Activated T-cell treated with anti-CD3 and anti-CD28 coated beads, Interleukin-2, amount 50 U/mL, for 4 hours (primary cell): ENCODE measurements around the gene POP5. TPM values are rescaled to one million over a fixed set of nuclear protein-coding genes. Genes with fewer than 3 reads are reported as not detected.

Experiments
- ATAC-seq, 2 donors: fragments of 200-7000 bp; cut with Tn5 transposase; one replicate each; pipeline ENCODE4 v1.10.0; 2021
- DNase-seq: peaks from one replicate; pipeline ENCODE4 v3.0.0-alpha.2; 2020
- H3K27me3 Mint-ChIP-seq: one replicate; pipeline ENCODE4 v1.8.0; 2021; ENCODE audit warnings: low read depth, mixed read lengths
- H3K36me3 Mint-ChIP-seq: one replicate; pipeline ENCODE4 v1.8.0; 2022; ENCODE audit warnings: mixed read lengths; ENCODE audit not compliant: insufficient read depth
- H3K4me1 Mint-ChIP-seq: one replicate; pipeline ENCODE4 v1.8.0; 2021; ENCODE audit warnings: low read depth, mixed read lengths
- H3K4me3 Mint-ChIP-seq: one replicate; pipeline ENCODE4 v1.8.0; 2021; ENCODE audit warnings: mild to moderate bottlenecking, moderate library complexity, mixed read lengths
- H3K9me3 Mint-ChIP-seq: one replicate; pipeline ENCODE4 v1.8.0; 2021; ENCODE audit warnings: mixed read lengths
- total RNA-seq, 3 donors: library from RNA; stranded (reverse); gene quantifications; one replicate each; pipeline ENCODE4 v1.2.1, GENCODE V29; 2021

The POP5 gene
- total RNA-seq, 3 donors from 2014 or later = 81.6 to 93.0 (median 92.6) TPM

DNA sequence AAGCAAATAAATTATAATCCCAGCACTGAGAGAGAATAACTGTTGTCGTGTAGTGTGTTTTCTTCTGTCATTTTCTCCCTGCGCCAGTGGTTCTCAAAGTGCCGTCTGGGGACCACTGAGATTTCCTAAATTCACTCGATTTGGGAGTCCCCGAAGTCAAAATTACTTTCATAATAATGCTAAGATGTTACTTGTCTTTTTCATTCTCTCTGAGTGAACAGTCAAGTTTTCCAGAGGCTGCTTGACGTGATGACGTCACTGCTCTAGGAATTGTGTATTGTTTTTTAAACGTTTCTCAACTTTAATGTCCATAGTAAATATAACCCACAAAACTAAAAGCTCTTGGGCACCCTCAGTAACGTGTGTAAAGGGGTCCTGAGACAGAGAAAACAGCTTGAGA is 796 bp upstream of the POP5 start:
- DNase-seq (no peak), ATAC-seq (no peak)
- no peaks in the 10 kb centered on the region for H3K9me3 Mint-ChIP-seq
- peak overlapping the region; percentile 98 for H3K4me3 Mint-ChIP-seq
- H3K4me1 Mint-ChIP-seq = peaks cover 35% of the 10 kb centered on the region
- peaks cover 5% of the 10 kb centered on the region for H3K36me3 Mint-ChIP-seq
- H3K27me3 Mint-ChIP-seq = peaks cover 6% of the 10 kb centered on the region

DNA sequence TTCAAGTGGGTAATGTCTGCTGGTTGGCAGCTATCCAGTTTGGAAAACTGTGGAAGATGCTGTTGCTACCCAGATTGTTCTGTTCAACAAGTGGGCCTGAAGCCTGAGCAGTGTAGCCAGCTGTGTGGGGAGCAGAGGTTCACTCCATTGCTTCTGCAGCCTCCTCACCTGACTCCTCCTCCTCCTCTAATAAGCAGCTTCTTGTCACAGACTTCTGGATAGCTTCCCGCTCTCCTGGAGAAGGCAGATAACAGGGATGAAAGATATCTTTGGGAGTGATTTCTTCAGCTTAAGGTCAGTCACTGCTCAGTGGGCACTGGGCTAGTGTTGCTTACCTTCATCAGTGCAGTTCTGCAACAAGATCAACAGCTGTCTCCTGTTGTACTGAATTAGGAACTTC is 2.0 kb downstream of the POP5 start:
- Mint-ChIP-seq H3K9me3 (no peaks in the 10 kb centered on the region), H3K4me3 (no peak overlapping the region), H3K27me3 (peaks cover 2% of the 10 kb centered on the region), H3K4me1 (peaks cover 33% of the 10 kb centered on the region), H3K36me3 (peaks cover 23% of the 10 kb centered on the region)
- no peak for ATAC-seq
- DNase-seq = no peak

DNA sequence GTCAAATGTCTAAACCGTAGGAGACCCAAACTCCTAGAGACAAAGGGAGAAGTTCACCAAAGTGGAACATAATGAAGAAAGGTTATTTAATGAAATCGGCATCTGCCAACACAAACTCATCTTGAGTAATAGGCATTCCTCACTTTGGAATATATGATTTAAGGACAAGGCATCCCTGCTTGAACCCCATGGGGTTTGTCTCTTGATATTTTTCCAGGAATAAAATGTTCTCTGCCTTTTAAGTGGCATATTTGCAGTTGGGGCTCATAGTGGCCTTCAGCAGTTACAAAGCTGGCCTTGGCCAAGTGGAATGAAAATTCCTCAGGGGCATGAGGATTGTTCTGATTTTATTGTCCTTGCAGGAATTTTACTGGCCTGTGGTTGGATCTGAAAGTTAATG is 7.1 kb downstream of the POP5 start:
- Mint-ChIP-seq H3K4me1 (no peaks in the 10 kb centered on the region), H3K27me3 (no peaks in the 10 kb centered on the region), H3K4me3 (no peak overlapping the region), H3K36me3 (peaks cover 56% of the 10 kb centered on the region), H3K9me3 (no peaks in the 10 kb centered on the region)
- ATAC-seq (no peak), DNase-seq (no peak)

DNA sequence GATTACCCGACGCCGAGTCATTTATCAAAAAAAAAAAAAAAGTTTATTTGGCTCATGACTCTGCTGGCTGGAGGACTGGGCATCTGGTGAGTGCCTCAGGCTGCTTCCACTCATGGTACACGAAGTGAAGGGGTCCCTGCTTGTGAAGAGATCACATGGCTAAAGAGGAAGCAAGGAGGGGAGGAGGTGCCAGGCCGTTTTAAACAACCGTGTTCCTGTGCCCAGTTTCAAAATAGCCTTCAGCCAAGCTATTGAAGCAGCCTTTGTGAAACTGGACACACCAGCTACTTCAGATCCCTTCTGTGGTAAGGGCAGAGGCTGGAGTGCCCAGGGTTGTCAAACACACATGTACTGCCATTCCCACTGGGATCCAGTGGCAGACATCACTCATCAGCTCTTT is 7.6 kb downstream of the POP5 start:
- Mint-ChIP-seq H3K36me3 (peaks cover 56% of the 10 kb centered on the region), H3K4me1 (no peaks in the 10 kb centered on the region)
- no peak for ATAC-seq

DNA sequence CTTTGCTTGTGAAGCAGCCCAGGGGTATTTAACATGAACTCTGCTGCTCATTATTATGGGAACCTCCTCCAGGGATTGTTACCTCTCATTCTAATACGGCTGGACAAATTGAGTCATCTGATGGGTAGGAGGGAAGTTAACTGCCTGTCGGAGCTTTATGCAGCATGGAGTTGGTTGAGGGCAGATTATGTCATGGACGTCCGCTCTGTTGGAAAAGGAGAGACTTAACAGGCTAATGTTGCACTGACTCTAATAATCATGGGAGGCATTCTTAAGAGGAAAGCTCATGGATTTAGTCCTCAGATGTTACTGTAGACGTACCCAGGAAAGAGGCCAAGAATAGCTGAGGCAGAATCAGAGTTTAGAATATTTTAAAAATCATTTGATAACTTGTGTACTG is 9.9 kb downstream of the POP5 start:
- no peaks in the 10 kb centered on the region for H3K4me1 Mint-ChIP-seq
- no peak overlapping the region for H3K4me3 Mint-ChIP-seq
- H3K27me3 Mint-ChIP-seq = no peaks in the 10 kb centered on the region
- peaks cover 50% of the 10 kb centered on the region for H3K36me3 Mint-ChIP-seq
- no peak for ATAC-seq
- H3K9me3 Mint-ChIP-seq = no peaks in the 10 kb centered on the region
- DNase-seq = no peak

More for the DNA sequence above, 7.6 kb downstream of the POP5 start:
- DNase-seq = no peak
- H3K9me3 Mint-ChIP-seq = no peaks in the 10 kb centered on the region
- no peaks in the 10 kb centered on the region for H3K27me3 Mint-ChIP-seq
- H3K4me3 Mint-ChIP-seq = no peak overlapping the region

DNA sequence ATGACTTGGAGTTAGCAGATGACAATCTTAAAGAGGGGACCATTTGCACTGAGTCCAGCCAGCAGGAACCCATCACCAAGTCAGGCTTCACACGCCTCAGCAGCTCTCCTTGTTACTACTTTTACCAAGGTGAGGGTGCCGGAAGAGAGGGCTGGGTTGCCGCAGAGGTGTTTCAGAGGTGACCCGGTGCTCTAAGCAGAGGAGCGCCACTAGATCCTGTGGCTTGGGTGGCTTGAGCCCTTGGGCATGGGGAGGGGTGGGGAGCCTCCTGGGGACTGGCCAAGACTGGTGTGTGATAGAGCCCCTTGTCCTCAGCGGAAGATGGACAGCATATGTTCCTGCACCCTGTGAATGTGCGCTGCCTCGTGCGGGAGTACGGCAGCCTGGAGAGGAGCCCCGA is 17.7 kb downstream of the POP5 start:
- peaks cover 43% of the 10 kb centered on the region for H3K36me3 Mint-ChIP-seq
- no peaks in the 10 kb centered on the region for H3K27me3 Mint-ChIP-seq
- H3K4me3 Mint-ChIP-seq = no peak overlapping the region
- no peaks in the 10 kb centered on the region for H3K4me1 Mint-ChIP-seq
- H3K9me3 Mint-ChIP-seq = no peaks in the 10 kb centered on the region
- no peak for ATAC-seq
- DNase-seq = no peak

DNA sequence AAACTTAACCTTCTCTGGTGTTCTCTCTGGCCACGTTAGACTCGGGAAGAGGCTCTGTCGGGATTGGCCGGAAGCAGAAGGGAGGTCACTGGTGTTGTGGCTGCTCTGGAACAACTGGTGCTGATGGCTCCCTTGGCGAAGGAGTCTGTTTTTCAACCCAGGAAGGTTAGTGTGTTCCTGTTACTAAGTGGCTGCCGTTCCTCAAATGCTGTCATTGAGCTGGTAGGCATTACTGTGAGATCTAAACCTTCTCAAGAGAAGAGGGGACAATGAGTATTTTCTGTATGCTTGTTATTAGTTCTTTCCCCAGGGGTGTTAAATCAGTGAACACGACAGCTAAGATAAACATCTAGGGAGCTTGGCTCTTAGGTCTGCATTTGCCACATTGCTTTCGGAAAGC is 18.3 kb downstream of the POP5 start:
- Mint-ChIP-seq H3K9me3 (no peaks in the 10 kb centered on the region), H3K27me3 (no peaks in the 10 kb centered on the region), H3K4me3 (no peak overlapping the region), H3K4me1 (no peaks in the 10 kb centered on the region), H3K36me3 (peaks cover 44% of the 10 kb centered on the region)
- ATAC-seq = no peak
- no peak for DNase-seq

DNA sequence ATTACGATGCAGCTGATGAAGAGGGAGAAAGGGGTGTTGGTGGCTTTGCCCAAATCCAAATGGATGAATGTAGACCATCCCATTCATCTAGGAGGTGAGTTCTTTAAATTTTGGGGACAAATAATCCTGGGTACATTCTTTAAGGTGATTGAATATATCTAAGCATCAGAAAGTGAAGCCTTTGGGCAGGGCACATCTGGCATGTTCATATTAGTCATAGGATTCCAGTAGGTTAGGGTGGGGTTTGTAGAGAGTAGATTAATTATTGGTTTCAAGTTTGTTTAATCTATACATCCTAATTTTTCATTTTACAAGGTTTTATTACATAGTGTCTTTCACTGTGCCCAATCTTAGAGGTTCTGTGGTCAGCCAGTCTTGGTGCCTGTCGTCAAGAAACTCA is 23.6 kb downstream of the POP5 start:
- Mint-ChIP-seq H3K27me3 (no peaks in the 10 kb centered on the region), H3K4me3 (no peak overlapping the region), H3K36me3 (peaks cover 36% of the 10 kb centered on the region), H3K4me1 (peaks cover 2% of the 10 kb centered on the region), H3K9me3 (no peaks in the 10 kb centered on the region)
- DNase-seq (no peak), ATAC-seq (no peak)

DNA sequence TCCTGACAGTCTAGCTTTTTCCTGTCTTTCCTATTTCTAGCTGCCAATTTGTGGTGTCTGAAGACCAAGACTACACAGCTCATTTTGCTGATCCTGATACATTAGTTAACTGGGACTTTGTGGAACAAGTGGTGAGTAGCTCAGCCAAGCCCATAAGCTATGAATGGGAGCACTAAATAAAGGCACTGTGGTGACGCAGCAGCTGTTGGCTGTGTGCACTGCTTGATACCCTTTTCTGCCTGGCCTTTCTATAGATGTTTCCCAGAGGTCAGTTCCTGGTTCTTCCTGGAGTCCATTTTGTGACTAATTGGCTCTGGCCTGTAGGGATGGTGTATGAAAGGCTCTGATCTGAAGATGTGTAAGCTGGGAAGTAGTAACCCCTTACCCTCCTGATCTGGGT is 26.5 kb downstream of the POP5 start:
- Mint-ChIP-seq H3K27me3 (no peaks in the 10 kb centered on the region), H3K4me1 (peaks cover 5% of the 10 kb centered on the region), H3K4me3 (no peak overlapping the region), H3K9me3 (no peaks in the 10 kb centered on the region), H3K36me3 (peaks cover 18% of the 10 kb centered on the region)
- DNase-seq (no peak), ATAC-seq (no peak)

DNA sequence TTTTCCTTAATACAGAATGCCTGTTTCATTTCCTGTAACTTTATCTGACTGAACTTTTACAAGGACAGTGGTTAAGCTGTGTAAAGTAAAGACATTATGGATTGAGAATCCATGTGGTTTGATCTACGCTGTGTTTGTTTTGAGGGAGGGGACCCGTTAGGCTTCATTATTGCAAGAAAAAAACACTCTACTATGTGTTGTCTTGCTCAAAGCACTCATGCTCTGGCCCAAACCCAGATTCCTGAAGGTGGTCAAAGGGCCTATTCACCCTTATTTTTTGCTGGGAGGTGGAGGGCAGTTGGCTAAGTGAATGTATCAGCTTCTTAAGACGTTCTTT is 35.2 kb downstream of the POP5 start:
- no peaks in the 10 kb centered on the region for H3K9me3 Mint-ChIP-seq
- ATAC-seq = no peak
- DNase-seq = no peak
- peaks cover 15% of the 10 kb centered on the region for H3K4me1 Mint-ChIP-seq
- H3K27me3 Mint-ChIP-seq = no peaks in the 10 kb centered on the region
- H3K4me3 Mint-ChIP-seq = no peak overlapping the region
- H3K36me3 Mint-ChIP-seq = peaks cover 13% of the 10 kb centered on the region

DNA sequence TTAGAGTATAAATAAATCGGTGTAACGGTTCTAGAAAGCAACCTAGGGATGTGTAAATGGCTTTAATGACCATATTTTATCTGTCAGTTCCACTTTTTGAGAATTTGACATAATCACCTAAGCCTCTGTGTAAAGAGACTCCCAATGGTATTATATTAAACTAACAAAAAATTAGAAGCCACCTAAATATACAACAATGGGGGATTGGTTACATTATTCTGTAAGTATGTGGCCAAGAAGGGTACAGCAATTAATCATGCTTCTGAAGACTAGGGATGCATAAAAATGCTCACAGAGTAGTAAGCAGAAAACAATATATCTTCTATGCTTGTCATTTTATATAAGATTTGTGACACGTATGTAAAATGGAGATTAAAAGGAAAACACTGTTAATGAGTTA is 36.5 kb downstream of the POP5 start:
- Mint-ChIP-seq H3K9me3 (no peaks in the 10 kb centered on the region), H3K4me1 (peaks cover 27% of the 10 kb centered on the region), H3K27me3 (no peaks in the 10 kb centered on the region), H3K4me3 (no peak overlapping the region), H3K36me3 (peaks cover 17% of the 10 kb centered on the region)
- no peak for ATAC-seq
- DNase-seq = no peak

DNA sequence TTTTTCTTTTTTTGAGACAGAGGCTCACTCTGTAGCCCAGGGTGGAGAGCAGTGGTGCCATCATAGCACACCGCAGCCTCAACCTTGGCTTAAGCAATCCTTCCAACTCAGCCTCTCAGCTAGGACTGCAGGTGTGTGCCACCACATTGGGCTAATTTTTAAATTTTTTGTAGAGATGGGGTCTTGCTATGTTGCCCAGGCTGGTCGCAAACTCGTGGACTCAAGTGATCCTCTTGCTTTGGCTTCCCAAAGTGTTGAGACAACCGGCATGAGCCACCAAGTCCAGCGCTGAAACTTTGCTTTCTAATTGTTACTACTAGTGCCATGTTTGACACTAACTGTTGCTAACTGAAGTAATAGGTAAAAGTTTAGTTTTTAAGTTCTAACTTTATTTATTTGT is 39.0 kb downstream of the POP5 start:
- H3K4me1 Mint-ChIP-seq = peaks cover 52% of the 10 kb centered on the region
- no peaks in the 10 kb centered on the region for H3K9me3 Mint-ChIP-seq
- H3K36me3 Mint-ChIP-seq = peaks cover 22% of the 10 kb centered on the region
- ATAC-seq (no peak), DNase-seq (no peak)
- H3K4me3 Mint-ChIP-seq = no peak overlapping the region
- no peaks in the 10 kb centered on the region for H3K27me3 Mint-ChIP-seq

DNA sequence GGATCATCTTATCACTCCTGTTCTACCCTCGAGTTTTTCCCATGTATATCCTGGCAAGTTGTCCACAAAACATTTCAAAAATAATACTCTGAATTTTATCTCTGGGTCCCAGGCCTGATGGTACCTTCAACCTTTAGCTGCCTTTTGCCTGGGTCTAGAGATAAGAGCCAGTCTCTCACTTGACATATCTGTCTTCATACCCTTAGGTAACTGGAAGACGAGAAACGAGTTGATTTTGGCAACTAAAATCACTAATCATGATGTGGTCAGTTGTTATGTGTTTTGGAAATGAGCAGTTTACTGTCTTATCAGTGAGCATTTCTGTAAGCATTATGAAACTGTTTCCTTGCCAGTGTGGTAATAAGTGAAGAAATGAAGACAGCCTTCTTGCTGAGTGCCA is 40.8 kb downstream of the POP5 start:
- Mint-ChIP-seq H3K4me1 (peaks cover 64% of the 10 kb centered on the region), H3K27me3 (no peaks in the 10 kb centered on the region), H3K9me3 (no peaks in the 10 kb centered on the region), H3K36me3 (peaks cover 13% of the 10 kb centered on the region), H3K4me3 (no peak overlapping the region)
- DNase-seq (no peak), ATAC-seq (no peak)

DNA sequence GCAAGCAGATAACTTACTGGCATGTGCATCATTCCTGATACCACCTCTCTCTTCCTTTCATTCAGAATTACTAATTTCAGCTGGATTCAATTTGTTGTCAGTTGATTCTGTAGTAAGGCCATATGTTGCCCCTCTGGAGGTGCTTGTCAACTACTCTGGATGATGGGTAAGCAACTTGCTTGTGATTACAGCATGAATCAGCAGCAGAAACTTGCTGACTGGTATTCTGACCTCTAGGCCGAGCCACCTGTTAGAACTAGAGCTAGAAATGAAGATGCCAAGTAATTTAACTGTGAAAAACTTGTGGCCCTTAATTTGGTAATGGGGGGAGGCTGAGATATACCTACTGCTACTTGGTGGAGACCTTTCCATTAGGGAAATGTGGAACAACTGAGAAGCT is 41.9 kb downstream of the POP5 start:
- peak in 1 of 2 donors; percentile 32 for ATAC-seq

DNA sequence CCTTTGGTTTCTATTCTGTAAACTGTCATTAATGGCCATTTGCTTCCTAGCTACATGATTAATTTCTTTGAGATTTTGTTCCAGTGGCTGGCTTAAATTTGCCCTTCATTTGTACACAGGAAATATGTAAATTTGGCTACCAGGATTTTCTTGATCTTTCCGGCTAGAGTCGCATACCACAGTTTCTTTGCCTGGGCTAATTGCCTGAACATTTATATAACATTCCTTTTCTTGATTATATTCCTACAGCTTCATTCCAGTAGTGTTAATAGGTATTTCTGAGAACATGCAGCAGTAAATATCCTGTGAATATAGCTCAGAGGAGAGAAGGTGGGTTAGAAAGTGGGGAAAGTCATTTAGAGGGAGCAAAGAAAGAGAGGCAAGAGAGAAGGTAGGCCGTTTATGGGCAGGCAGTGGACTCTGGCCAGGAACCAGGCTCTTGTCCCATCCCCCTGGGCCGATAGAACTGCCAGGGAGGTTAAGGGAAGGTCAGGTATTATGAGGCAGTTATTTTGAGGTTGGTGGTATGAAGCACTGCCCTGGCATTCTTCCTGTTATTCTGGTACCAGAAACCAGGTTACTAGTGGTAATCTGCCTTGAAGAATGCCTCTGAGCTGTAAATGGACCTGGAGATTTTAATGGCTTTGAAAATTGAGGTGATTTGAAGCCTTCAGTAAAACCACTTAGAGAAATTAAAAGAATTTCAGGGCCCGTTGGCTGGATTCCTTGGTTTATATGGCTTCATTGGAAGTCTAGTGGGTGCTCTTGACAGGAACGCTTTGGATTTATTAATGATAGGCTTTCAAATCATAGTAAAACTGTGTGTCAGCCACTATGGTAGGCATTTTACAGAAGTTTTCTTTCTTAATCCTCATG is 42.7 kb downstream of the POP5 start:
- Mint-ChIP-seq H3K36me3 (peaks cover 13% of the 10 kb centered on the region), H3K9me3 (no peaks in the 10 kb centered on the region), H3K4me3 (peak overlapping the region; percentile 95), H3K27me3 (no peaks in the 10 kb centered on the region), H3K4me1 (peaks cover 64% of the 10 kb centered on the region)
- ATAC-seq (no peak), DNase-seq (no peak)

More for the DNA sequence above, 41.9 kb downstream of the POP5 start:
- H3K27me3 Mint-ChIP-seq = no peaks in the 10 kb centered on the region
- peaks cover 13% of the 10 kb centered on the region for H3K36me3 Mint-ChIP-seq
- DNase-seq = no peak
- H3K9me3 Mint-ChIP-seq = no peaks in the 10 kb centered on the region
- H3K4me3 Mint-ChIP-seq = peak overlapping the region; percentile 95
- H3K4me1 Mint-ChIP-seq = peaks cover 65% of the 10 kb centered on the region
